Stimulated activated CD4-positive, alpha-beta T cell treated with anti-CD3 and anti-CD28 coated beads, Interleukin-12 subunit alpha, Interleukin-12 subunit beta, amount 100 ng/mL, for 4 hours (primary cell): ENCODE data around the gene PLB1.

Experiments
- DNase-seq: peaks from one replicate; pipeline ENCODE4 v3.0.0-alpha.2; 2020

The PLB1 gene

GRCh38 chr2:28505361-28505760, 9.5 kb downstream of the PLB1 start:
- no peak for DNase-seq

DNA sequence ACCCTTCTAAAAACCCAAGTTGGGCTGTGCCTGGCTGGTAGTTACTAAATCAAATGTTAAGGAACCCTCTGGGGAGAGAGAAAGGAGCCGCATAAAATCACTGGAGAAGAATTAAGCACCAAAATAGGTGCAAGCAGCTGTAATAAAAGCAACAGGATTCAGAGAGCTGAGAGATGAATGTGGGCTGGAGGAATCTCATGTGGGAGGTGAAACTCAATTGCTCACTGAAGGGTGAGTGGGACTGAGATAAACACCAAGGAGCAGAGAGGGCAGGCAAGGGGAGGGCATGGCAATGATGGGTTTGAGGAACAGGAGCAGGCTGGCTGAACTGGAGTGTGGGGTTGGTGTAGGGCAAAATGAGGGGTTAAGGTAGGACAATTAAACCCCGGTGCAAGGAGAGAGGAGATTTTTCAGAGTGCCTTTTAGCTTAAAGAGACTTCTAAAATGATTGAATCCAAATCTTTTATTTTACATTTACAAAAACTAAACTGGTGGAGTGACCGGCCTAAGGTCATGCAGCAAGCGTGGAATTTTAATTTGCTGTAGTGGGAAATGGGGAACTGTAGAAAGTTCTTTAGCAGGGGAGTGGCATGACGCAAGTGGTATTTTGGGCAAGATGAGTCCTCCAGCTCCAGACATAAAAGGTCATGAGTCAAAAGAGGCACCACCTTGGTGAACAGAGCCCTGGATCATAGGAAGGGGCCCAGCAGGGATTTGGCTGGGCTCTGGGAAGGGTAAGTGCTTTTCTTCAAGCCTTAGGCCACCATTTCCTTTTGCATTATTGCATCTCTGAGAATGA, 10.5 kb downstream of the PLB1 start:
- DNase-seq = no peak

DNA sequence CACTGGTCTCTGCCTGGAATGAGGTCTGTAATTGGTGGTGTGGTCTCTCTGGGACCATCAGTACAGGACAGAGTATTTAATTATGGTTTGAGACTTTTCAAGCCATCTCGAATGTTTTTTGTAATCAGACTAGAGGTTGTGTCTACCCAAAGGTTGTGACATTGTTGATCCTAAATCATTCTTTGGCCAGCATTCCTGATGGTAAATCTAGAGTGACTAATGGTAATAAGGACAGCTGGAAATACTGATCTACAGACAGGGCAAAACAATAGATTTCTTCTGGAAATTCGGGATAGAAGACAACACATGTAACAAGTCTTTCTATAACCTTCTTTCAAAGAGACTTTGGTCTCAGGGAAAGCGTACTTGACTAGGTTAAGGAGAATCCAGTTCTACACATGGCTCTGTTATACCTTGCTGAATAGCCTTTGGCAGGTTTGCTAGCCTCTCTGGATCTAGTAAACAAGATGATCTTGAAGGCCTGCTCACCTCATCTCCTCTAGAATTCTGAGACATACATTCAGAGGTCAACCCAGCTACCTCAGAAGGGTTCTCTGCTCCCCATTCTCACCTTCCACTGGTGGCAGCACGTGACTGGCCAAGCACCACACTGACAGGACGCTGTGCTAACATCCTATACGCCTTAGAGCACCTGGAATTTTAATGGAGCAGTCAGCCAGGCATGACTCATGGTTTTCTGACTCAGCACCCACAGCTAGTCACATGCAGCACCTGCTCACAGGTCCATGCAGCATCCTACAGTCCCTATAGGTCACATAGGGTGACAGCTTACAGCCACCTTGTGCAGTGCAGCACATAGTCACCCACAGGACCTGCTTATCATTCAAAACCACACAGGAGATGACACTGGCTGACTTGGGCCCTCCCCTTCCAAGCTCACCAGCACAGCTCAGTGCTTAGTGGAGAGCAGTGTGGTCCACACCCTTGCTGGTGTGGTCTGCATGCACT, 12.2 kb downstream of the PLB1 start:
- no peak for DNase-seq

GRCh38 chr2:28509361-28509760, 13.5 kb downstream of the PLB1 start:
- no peak for DNase-seq

- no peak for DNase-seq
Measured at GRCh38 chr2:28510184-28510583, 14.3 kb downstream of the PLB1 start.

GRCh38 chr2:28511871-28512606, 16.2 kb downstream of the PLB1 start:
- DNase-seq = no peak

DNA sequence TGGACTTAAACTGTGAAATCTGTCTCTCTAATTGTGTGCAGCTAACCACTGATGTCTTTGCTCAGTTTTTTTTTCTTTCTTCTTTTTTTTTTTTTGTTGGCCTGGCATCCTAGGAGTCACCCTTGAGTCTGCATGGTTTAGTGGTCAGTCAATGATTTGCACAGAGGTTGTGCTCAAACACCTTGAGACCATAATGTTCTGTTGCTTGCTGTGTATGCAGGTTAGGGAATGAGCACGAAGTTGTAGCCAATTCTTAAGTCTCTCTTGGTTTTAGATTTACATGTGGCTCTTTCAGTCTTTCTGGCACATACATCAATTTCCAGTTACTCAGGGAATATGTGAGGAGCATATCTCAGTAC, 16.7 kb downstream of the PLB1 start:
- DNase-seq = no peak

- DNase-seq = no peak
Measured at GRCh38 chr2:28513097-28513496, 17.2 kb downstream of the PLB1 start.

DNA sequence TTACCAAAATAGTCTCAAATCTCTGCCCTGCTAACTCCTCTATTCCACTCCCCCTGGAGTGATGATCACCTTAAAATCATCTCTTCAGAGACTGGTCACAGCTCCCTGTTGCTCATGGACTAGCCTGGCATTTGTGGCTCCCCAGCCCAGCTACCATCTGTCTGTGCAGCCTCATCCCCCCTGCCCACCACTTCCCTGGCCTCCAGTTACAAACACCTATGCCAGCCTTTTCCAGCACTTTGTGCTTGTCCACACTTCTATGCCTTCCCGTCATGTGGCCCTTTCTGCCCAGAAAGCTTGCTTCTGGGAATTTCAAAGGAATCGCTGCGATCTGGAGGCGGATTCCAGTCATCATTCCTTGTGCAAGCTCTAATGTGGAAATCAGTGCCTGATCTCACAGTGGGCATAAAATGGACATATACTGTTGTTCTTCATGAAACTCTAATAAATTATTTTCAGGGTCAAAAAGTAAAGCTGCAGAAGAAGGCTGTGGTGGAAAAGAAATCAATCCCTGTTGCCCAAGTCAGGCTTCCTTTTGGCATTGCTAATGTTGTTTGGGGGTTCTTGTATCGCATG, 19.4 kb downstream of the PLB1 start:
- no peak for DNase-seq

DNA sequence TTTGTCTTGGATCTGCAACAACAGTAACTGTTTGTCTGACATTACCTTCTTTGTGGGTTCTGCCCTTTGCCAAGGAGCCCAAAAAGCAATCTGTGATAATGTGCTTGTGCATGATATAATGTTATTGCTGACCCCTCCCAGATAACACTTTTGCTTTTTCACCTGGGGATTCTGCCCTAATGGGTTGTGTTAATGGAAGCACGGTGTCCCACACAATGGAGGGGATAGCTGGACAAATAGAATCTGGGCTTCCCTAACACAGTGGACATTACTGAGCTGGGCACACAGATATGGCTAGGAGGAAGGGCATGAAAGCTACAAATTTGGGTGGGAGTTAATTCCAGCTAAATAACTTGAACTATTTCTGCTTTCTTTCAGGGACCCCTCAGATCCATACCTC, 20.6 kb downstream of the PLB1 start:
- DNase-seq = no peak

DNA sequence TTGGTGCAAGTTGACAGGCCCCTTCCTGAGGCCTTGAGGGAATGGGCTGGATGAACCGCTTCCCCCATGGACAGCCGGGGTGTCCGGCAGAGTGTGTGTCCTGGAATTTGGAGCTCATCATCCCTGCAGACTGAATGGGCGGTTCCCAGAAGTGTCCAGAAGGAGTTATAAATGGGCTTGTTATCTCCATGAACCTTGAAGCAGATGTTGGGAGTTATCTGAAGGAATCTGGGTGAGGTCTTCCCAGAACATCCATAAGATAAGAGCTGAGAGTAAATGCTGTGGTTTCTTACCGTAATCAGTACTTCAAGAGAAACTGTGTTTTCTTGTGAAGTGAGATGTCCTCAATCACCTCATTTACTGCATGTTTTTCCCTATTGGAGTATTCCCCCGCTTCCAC, 21.1 kb downstream of the PLB1 start:
- no peak for DNase-seq

- no peak for DNase-seq
Measured at GRCh38 chr2:28521663-28522062, 25.8 kb downstream of the PLB1 start.

GRCh38 chr2:28522481-28522880, 26.6 kb downstream of the PLB1 start:
- DNase-seq = no peak

DNA sequence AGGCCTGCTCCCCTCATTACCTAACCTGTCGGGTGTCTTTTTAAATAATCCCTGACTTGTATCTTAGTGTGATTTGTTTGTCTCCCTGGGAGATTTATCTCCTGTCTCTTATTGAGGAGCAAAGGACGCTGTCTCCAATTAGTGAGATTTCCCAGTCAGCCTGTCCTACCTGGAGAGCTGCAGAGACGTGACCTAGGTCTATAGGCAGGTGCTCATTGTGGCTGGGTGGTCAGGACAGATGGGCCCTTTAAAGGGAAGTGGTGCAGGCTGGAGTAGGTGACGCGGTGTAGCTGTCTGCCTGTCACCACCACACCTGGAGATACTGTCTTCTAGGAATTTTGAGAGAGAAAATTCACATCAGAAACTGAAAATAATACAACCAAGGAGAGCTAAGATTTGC, 28.0 kb downstream of the PLB1 start:
- no peak for DNase-seq

GRCh38 chr2:28525481-28525880, 29.6 kb downstream of the PLB1 start:
- DNase-seq = no peak

GRCh38 chr2:28526527-28527132, 30.8 kb downstream of the PLB1 start:
- DNase-seq = no peak

DNA sequence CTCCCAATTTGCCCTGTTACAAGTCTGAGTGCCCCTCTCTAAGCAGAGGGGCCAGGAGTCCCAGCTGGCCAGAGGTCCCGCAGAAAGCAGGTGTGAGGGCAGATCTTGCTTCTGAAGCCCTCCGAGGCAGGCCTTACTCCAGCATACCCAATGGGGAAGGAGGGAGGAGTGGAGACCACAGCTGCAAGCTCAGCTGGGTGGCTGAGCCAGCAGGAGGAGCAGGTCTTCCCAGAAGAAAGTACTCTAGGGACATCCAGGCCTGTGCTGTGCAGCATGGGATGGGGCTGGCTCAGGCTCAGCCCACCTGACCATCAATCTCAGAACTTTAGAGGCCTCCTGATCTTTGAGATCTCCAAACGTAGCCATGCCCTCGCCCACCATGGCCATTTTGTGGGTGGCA, 31.3 kb downstream of the PLB1 start:
- no peak for DNase-seq

DNA sequence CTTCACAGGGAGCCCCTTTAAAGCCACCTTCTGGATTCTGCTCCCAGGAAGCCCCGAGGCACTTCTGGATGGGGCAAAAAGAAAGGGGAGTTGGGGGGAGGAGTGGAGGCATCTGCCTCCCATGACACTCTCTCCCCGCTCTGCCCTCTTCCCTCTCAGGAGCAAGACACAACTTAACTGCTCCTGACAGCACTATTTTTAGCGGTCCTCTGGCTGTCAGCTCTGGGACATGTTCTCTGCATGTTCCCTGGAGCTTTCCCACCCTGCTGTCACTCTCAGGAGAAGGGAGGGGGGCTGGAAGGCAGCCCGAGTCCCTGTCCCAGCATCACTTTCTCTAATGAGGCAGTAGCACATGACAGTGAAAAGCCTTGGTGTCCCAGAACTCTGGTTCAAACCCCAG, 32.3 kb downstream of the PLB1 start:
- no peak for DNase-seq

DNA sequence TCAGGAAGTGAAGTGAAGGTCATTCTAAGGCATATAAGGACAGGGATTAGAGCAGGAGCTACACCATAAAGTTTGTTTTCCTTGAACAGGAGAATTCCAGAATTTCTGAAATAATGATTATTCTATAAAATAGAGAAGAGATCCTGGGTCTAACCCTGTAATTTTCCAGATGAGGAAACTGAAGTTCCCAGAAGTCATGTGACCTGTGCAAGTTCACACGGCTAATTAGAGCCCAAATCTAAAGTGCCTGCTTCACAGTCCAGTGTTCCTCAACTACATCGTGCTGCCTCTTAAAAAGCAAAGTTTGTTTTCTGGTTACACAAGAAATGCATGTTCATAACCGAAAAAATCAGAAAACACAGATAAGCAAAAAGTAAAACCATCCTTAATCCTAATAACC, 34.9 kb downstream of the PLB1 start:
- DNase-seq = no peak

DNA sequence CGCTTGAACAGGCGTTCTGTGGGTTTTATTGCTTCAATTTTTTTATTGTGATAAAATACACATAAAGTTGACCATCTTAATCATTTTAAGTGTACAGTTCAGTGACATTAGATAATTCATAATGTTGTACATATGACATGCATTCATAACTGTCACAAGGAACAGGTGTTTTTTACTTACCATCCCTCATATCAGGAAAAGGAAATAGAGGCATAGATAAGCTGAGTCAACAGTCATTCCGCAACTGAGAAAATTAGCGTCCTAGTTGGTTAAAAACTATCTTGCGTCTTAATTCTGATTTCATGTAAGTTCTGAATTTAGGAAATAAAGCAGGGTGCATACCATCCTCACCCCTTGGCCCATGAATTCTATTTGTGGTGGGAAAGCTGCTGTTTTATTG, 36.5 kb downstream of the PLB1 start:
- DNase-seq = no peak

- no peak for DNase-seq
Measured at GRCh38 chr2:28533044-28533680, 37.3 kb downstream of the PLB1 start.

- no peak for DNase-seq
Measured at GRCh38 chr2:28534817-28535216, 39.0 kb downstream of the PLB1 start.
